Measurements from ENCODE around the gene PNMA1. TPM values are rescaled to one million over a fixed set of nuclear protein-coding genes. Genes with fewer than 3 reads are reported as not detected.
A peak's percentile ranks its signal among the peaks of the same experiment; 100 is the strongest.

The PNMA1 gene
- total and polyA plus RNA-seq, 2 of the 13 experiments (the other 11 are each of a cell fraction or from before 2014, with no cell fraction given) = 7.0 to 8.3 TPM

- 0 out of 2 replicates have a peak, but pooled peaks have one; percentile 59 for TF ChIP-seq ZNF704 (CRISPR knock-in tag; IDR thresholded peaks at IDR 0.05; ENCODE audit: borderline replicate concordance)
- TF ChIP-seq TEAD3 (CRISPR knock-in tag; optimal IDR thresholded peaks at IDR 0.05; ENCODE audit: borderline replicate concordance) = no peak
- peak; percentile 42; the same call in 1 of the 2 replicates for TF ChIP-seq MLXIP (CRISPR knock-in tag; IDR thresholded peaks at IDR 0.05; ENCODE audit: borderline replicate concordance)
- no peak for TF ChIP-seq NR2F6 (IDR thresholded peaks at IDR 0.05)
- no peak for TF ChIP-seq NR2F6 (CRISPR knock-in tag; IDR thresholded peaks at IDR 0.05)
- TF ChIP-seq ZNF607 (CRISPR knock-in tag; IDR thresholded peaks at IDR 0.05; ENCODE audit: borderline replicate concordance) = peak; percentile 71
- TF ChIP-seq ZNF552 (CRISPR knock-in tag; IDR thresholded peaks at IDR 0.05; ENCODE audit: borderline replicate concordance) = no peak
- no peak for TF ChIP-seq FIP1L1 (IDR thresholded peaks at IDR 0.05; ENCODE audit: borderline replicate concordance, insufficient read depth, low read depth, low read length)
- peak; percentile 22; the same call in 1 of the 2 replicates for TF ChIP-seq MTA1 (CRISPR knock-in tag; IDR thresholded peaks at IDR 0.05; ENCODE audit: borderline replicate concordance)
- no peak for TF ChIP-seq ZNF382 (CRISPR knock-in tag; IDR thresholded peaks at IDR 0.05; ENCODE audit: borderline replicate concordance)
- no peak for TF ChIP-seq ZBTB10 (CRISPR knock-in tag; IDR thresholded peaks at IDR 0.05; ENCODE audit: borderline replicate concordance)
- peak; percentile 65; the same call in 1 of the 2 replicates for TF ChIP-seq ARNTL (CRISPR knock-in tag; IDR thresholded peaks at IDR 0.05)
- no peak; the same call in 1 of the 2 replicates for TF ChIP-seq BHLHE40 (IDR thresholded peaks at IDR 0.05; ENCODE audit: low read length)
- no peak for TF ChIP-seq ZNF567 (CRISPR knock-in tag; IDR thresholded peaks at IDR 0.05; ENCODE audit: borderline replicate concordance)
- TF ChIP-seq ZNF781 (CRISPR knock-in tag; IDR thresholded peaks at IDR 0.05; ENCODE audit: borderline replicate concordance, not compliant biosample characterization) = no peak
- no peak for TF ChIP-seq ZBTB49 (CRISPR knock-in tag; IDR thresholded peaks at IDR 0.05; ENCODE audit: borderline replicate concordance)
- no peak for TF ChIP-seq ZBTB20 (CRISPR knock-in tag; IDR thresholded peaks at IDR 0.05; ENCODE audit: borderline replicate concordance, low read depth)
- no peak for TF ChIP-seq ZNF576 (CRISPR knock-in tag; IDR thresholded peaks at IDR 0.05)
Observed at GRCh38 chr14:73713803-73714655, at the start of gene PNMA1 (continued).

All from HepG2 (cell line).